AG10803 (cell line): Measurements from ENCODE around the gene KIAA0513.

ENCODE experiments used
- DNase-seq: peaks from one replicate; pipeline ENCODE4 v3.0.0; 2010; ENCODE audit warnings: low read depth
- H3K4me3 ChIP-seq: 2 replicates; pipeline ENCODE4 v1.5.1; 2011; ENCODE audit warnings: mild to moderate bottlenecking, low read length, control low read depth
- CTCF ChIP-seq: conservative IDR thresholded peaks from 2 replicates; pipeline ENCODE4 v1.5.1; 2011; ENCODE audit warnings: mild to moderate bottlenecking, low read length, control low read depth, inconsistent platforms

KIAA0513 gene

GRCh38 chr16:85072947-85073346, 45.4 kb downstream of the KIAA0513 start:
- TF ChIP-seq CTCF, result no peak
- H3K4me3 ChIP-seq, result no peak overlapping the region
- peak; percentile 88 for DNase-seq

- H3K4me3 ChIP-seq, result no peak overlapping the region
- no peak for TF ChIP-seq CTCF
- DNase-seq, result no peak
Measured at GRCh38 chr16:85074225-85074914, 46.8 kb downstream of the KIAA0513 start.

- no peak overlapping the region for H3K4me3 ChIP-seq
- TF ChIP-seq CTCF, result no peak
- no peak for DNase-seq
Measured at GRCh38 chr16:85075236-85075924, 47.8 kb downstream of the KIAA0513 start.

- H3K4me3 ChIP-seq, result no peak overlapping the region
- no peak for TF ChIP-seq CTCF
- DNase-seq, result no peak
Measured at GRCh38 chr16:85077039-85077438, 49.4 kb downstream of the KIAA0513 start.

GRCh38 chr16:85077576-85078125, 50.1 kb downstream of the KIAA0513 start:
- no peak for TF ChIP-seq CTCF
- H3K4me3 ChIP-seq, result no peak overlapping the region

GRCh38 chr16:85078226-85078625, 50.6 kb downstream of the KIAA0513 start:
- DNase-seq, result no peak
- H3K4me3 ChIP-seq, result no peak overlapping the region
- TF ChIP-seq CTCF, result no peak

More at GRCh38 chr16:85077576-85078125, 50.1 kb downstream of the KIAA0513 start:
- no peak for DNase-seq

GRCh38 chr16:85078952-85079351, 51.4 kb downstream of the KIAA0513 start:
- no peak for DNase-seq
- TF ChIP-seq CTCF, result no peak
- H3K4me3 ChIP-seq, result no peak overlapping the region
